K562 (cell line): ENCODE measurements around the gene OR10D3. TPM values are rescaled to one million over a fixed set of nuclear protein-coding genes. Genes with fewer than 3 reads are reported as not detected.

ENCODE experiments used
- CEBPB ChIP-seq: fragments of 450-650 bp; IDR thresholded peaks from 2 replicates; pipeline ENCODE4 v1.6.1; 2016; ENCODE audit warnings: missing genetic modification characterization, missing compliant biosample characterization
- CHD1 ChIP-seq: fragments of 200-600 bp; sonication (generic); IDR thresholded peaks from one replicate; pipeline ENCODE4 v1.6.1; 2012; ENCODE audit warnings: mild to moderate bottlenecking, moderate library complexity, low read length, inconsistent platforms
- DDX20 ChIP-seq: fragments of 450-650 bp; IDR thresholded peaks from 2 replicates; pipeline ENCODE4 v1.6.1; 2016; ENCODE audit warnings: missing genetic modification characterization, low read depth, mild to moderate bottlenecking, missing compliant biosample characterization, moderate library complexity
- ESRRB ChIP-seq: fragments of 250-450 bp; sonication (Bioruptor Pico); IDR thresholded peaks from 2 replicates; pipeline ENCODE4 v1.5.0; 2020; ENCODE audit warnings: mild to moderate bottlenecking, moderate library complexity, borderline replicate concordance
- HDAC6 ChIP-seq: IDR thresholded peaks from 2 replicates; pipeline ENCODE4 v1.6.1; 2012; ENCODE audit warnings: low read depth, mild to moderate bottlenecking, control low read depth, inconsistent platforms, low read length, moderate library complexity
- HNRNPK ChIP-seq: fragments of 200-400 bp; formaldehyde crosslinking; IDR thresholded peaks from one replicate; pipeline ENCODE4 v1.6.1; 2018; ENCODE audit warnings: mild to moderate bottlenecking, low read depth, low read length; ENCODE audit not compliant: poor library complexity, severe bottlenecking
- KDM5B ChIP-seq: fragments of 200-600 bp; sonication (generic); IDR thresholded peaks from 2 replicates; pipeline ENCODE4 v1.6.1; 2012; ENCODE audit warnings: low read depth, mild to moderate bottlenecking, moderate library complexity, low read length, control low read depth, inconsistent platforms; ENCODE audit not compliant: insufficient replicate concordance
- MAZ ChIP-seq, 2 experiments: fragments of 450-650 bp in 1 of 2; sonication (generic) in 1 of 2; formaldehyde crosslinking; IDR thresholded peaks in 1 of 2; conservative IDR thresholded peaks in 1 of 2; 2 replicates each; pipeline versions ENCODE4 v1.4.0 to v1.5.0; 2020; ENCODE audit warnings: mild to moderate bottlenecking in 1 of 2, missing genetic modification reagents in 1 of 2
- MBD1 ChIP-seq: fragments of 250-450 bp; sonication (Bioruptor Pico); IDR thresholded peaks from 2 replicates; pipeline ENCODE4 v1.8.0; 2022; ENCODE audit warnings: inconsistent platforms
- MBD2 ChIP-seq: sonication (generic); IDR thresholded peaks from 2 replicates; pipeline ENCODE4 v1.6.1; 2016; ENCODE audit warnings: low read depth, borderline replicate concordance
- MLLT1 ChIP-seq, 2 experiments: fragments of 450-650 bp; IDR thresholded peaks; 2 replicates each; pipeline ENCODE4 v1.6.1; 2016
- MXI1 ChIP-seq: IDR thresholded peaks from 2 replicates; pipeline ENCODE4 v1.6.1; 2011; ENCODE audit warnings: low read depth, mild to moderate bottlenecking, improper control_type of control experiment, low read length
- NBN ChIP-seq: fragments of 450-650 bp; IDR thresholded peaks from 2 replicates; pipeline ENCODE4 v1.6.1; 2016; ENCODE audit warnings: low read depth, mild to moderate bottlenecking
- NR2C1 ChIP-seq, 2 experiments: fragments of 450-650 bp; IDR thresholded peaks; 2 replicates each; pipeline ENCODE4 v1.6.1; 2017; ENCODE audit warnings: mild to moderate bottlenecking in 2 of 2, antibody characterized with exemption in 1 of 2, inconsistent platforms in 1 of 2, missing compliant biosample characterization in 1 of 2, missing genetic modification characterization in 1 of 2
- SREBF2 ChIP-seq: sonication (generic); formaldehyde crosslinking; IDR thresholded peaks from 2 replicates; pipeline ENCODE4 v1.4.0; 2020; ENCODE audit warnings: mild to moderate bottlenecking, missing genetic modification reagents
- TCF7 ChIP-seq: sonication (generic); IDR thresholded peaks from 2 replicates; pipeline ENCODE4 v1.6.1; 2016; ENCODE audit warnings: antibody characterized with exemption, borderline replicate concordance
- TFAM ChIP-seq: fragments of 250-450 bp; sonication (Bioruptor Pico); conservative IDR thresholded peaks from 2 replicates; pipeline ENCODE4 v1.5.0; 2021; ENCODE audit warnings: mild to moderate bottlenecking, moderate library complexity
- YY1 ChIP-seq, 3 experiments: IDR thresholded peaks; 2 replicates each; pipeline ENCODE4 v1.6.1; 2011; ENCODE audit warnings: low read length in 2 of 3, mild to moderate bottlenecking in 2 of 3, moderate library complexity in 2 of 3, borderline replicate concordance in 1 of 3, control low read depth in 1 of 3, low read depth in 1 of 3; ENCODE audit not compliant: insufficient read depth in 3 of 3, insufficient replicate concordance in 2 of 3, control insufficient read depth in 1 of 3, insufficient read length in 1 of 3; ENCODE audit errors: extremely low read depth in 1 of 3
- ZBED1 ChIP-seq: IDR thresholded peaks from 2 replicates; pipeline ENCODE4 v1.6.1; 2014
- ZBTB9 ChIP-seq: fragments of 450-650 bp; formaldehyde crosslinking; IDR thresholded peaks from 2 replicates; pipeline ENCODE4 v1.4.0; 2020; ENCODE audit warnings: mild to moderate bottlenecking, moderate library complexity
- ZC3H4 ChIP-seq: sonication (generic); formaldehyde crosslinking; IDR thresholded peaks from 2 replicates; pipeline ENCODE4 v1.9.0; 2021; ENCODE audit warnings: missing genetic modification reagents, borderline replicate concordance
- ZKSCAN8 ChIP-seq: fragments of 200-800 bp; sonication (Bioruptor generic); IDR thresholded peaks from 2 replicates; pipeline ENCODE4 v1.6.1; 2016; ENCODE audit warnings: missing genetic modification characterization, missing compliant biosample characterization
- ZNF274 ChIP-seq: IDR thresholded peaks from 2 replicates; pipeline ENCODE4 v1.6.1; 2011; ENCODE audit warnings: low read depth, mild to moderate bottlenecking, low read length, moderate library complexity, borderline replicate concordance
- polyA plus RNA-seq, 8 experiments: library from polyadenylated mRNA; depleted of rRNA in 4 of 8; stranded (reverse) in 5 of 8; unstranded in 3 of 8; fragments of >200 nt; fragmentation: Nextera tagmentation in 2 of 8; fragmentation: Illumina TruSeq in 1 of 8; extraction: Ambion mirVana in 2 of 8; extraction: Trizol in 1 of 8; gene quantifications; 2 replicates each; pipeline versions ENCODE4 v1.2.1 to v1.2.3, GENCODE V29; 2011 to 2014; ENCODE audit warnings: inconsistent platforms in 1 of 8, missing spikeins in 1 of 8
- total RNA-seq, 7 experiments: library from RNA; depleted of rRNA in 6 of 7; stranded (reverse); fragments of >200 nt in 6 of 7; fragmentation: Illumina TruSeq in 2 of 7; extraction: Trizol in 2 of 7; gene quantifications; 2 replicates each; pipeline versions ENCODE4 v1.2.1 to v1.2.3, GENCODE V29; 2011 to 2021; ENCODE audit warnings: low replicate concordance in 1 of 7

Gene OR10D3
- total and polyA plus RNA-seq, 9 of the 15 experiments (the other 6 are each of a cell fraction or from before 2014, with no cell fraction given), result 0.07 to 2.9 (median 0.80) TPM; not detected in 1

GRCh38 chr11:124170801-124171586 is 12.2 kb upstream of the OR10D3 start (continued):
- TF ChIP-seq CHD1 (no peak), CEBPB (tag) (peak; percentile 56), TFAM (no peak), MXI1 (0 out of 2 replicates have a peak, but pooled peaks have one; percentile 29), YY1 (IDR thresholded peaks at IDR 0.05; ENCODE audit: borderline replicate concordance in 1 of 3, control insufficient read depth in 1 of 3, extremely low read depth in 1 of 3, insufficient read depth in 3 of 3, insufficient read length in 1 of 3, insufficient replicate concordance in 2 of 3, low read depth in 1 of 3, low read length in 2 of 3) (peak in 1 of 3 experiments; percentile 48), ZC3H4 (CRISPR knock-in tag) (no peak), ESRRB (CRISPR knock-in tag) (no peak), DDX20 (tag) (no peak), NBN (peak; percentile 86; the same call in 1 of the 2 replicates), KDM5B (no peak), SREBF2 (CRISPR knock-in tag) (0 out of 2 replicates have a peak, but pooled peaks have one; percentile 32), ZKSCAN8 (CRISPR knock-in tag) (no peak), HDAC6 (no peak), ZBTB9 (CRISPR knock-in tag) (no peak; the same call in 1 of the 2 replicates), MBD2 (no peak), NR2C1 (IDR thresholded peaks at IDR 0.05) (no peak), NR2C1 (tag; IDR thresholded peaks at IDR 0.05) (no peak), ZNF274 (no peak), MLLT1 (IDR thresholded peaks at IDR 0.05) (peak in 1 of 2 experiments; percentile 44; a peak in 1 of 4 replicates), MAZ (CRISPR knock-in tag; conservative IDR thresholded peaks at IDR 0.05 in 1 of 2, IDR thresholded peaks at IDR 0.05 in 1 of 2) (peak; percentile 69 to 80; a peak in 3 of 4 replicates), HNRNPK (no peak), ZBED1 (no peak), MBD1 (CRISPR knock-in tag) (no peak), TCF7 (no peak)
